Stimulated activated CD4-positive, alpha-beta T cell treated with anti-CD3 and anti-CD28 coated beads, Interleukin-15, amount 100 ng/mL, for 24 hours (primary cell): ENCODE measurements around the gene CD151.

Experiments
- DNase-seq: peaks from one replicate; pipeline ENCODE4 v3.0.0-alpha.2; 2020

Gene CD151

GRCh38 chr11:829847-830294, 2.9 kb upstream of the CD151 start:
- DNase-seq = no peak

- DNase-seq = peak; percentile 76
These were observed 2.2 kb upstream of the CD151 start for GRCh38 chr11:830295-831117.

GRCh38 chr11:831118-831864, 1.5 kb upstream of the CD151 start:
- DNase-seq = no peak

- DNase-seq = no peak
These were observed 707 bp upstream of the CD151 start for GRCh38 chr11:831961-832528.

GRCh38 chr11:833114-833791, 501 bp downstream of the CD151 start:
- DNase-seq = peak; percentile 58

- DNase-seq = no peak
These were observed 1.1 kb downstream of the CD151 start for GRCh38 chr11:833849-834311.

GRCh38 chr11:834371-835316, 1.9 kb downstream of the CD151 start:
- DNase-seq = no peak

GRCh38 chr11:836274-836673, 3.5 kb downstream of the CD151 start:
- DNase-seq = no peak

GRCh38 chr11:836700-837099, 3.9 kb downstream of the CD151 start:
- no peak for DNase-seq

- no peak for DNase-seq
These were observed 4.6 kb downstream of the CD151 start for GRCh38 chr11:837189-837989.

- no peak for DNase-seq
These were observed 5.2 kb downstream of the CD151 start for GRCh38 chr11:837990-838307.

- no peak for DNase-seq
These were observed 5.9 kb downstream of the CD151 start for GRCh38 chr11:838441-839279.

- no peak for DNase-seq
These were observed 6.5 kb downstream of the CD151 start for GRCh38 chr11:839280-839623.

- DNase-seq = no peak
These were observed 7.3 kb downstream of the CD151 start for GRCh38 chr11:839875-840617.

- DNase-seq = no peak
These were observed 9.2 kb downstream of the CD151 start for GRCh38 chr11:841981-842369.

- DNase-seq = peak; percentile 93
These were observed 9.7 kb downstream of the CD151 start, which contains the start of the genes POLR2L and TSPAN4 for GRCh38 chr11:842370-843002. Gene POLR2L, minus strand, starts transcription at chr11:842529. Its CDS starts 21 bp downstream, at chr11:842508. Gene TSPAN4, plus strand, starts transcription at chr11:842852. Its CDS starts 7,453 bp downstream, at chr11:850305.

- DNase-seq = no peak
These were observed 10.5 kb downstream of the CD151 start for GRCh38 chr11:843086-843734.
